Stomach smooth muscle (tissue), 2 donors: ENCODE data around the gene CFAP61.

Source experiments
- H3K27ac ChIP-seq: one replicate; pipeline ENCODE4 v1.7.0; 2013; ENCODE audit warnings: mild to moderate bottlenecking, low read length, inconsistent platforms
- H3K27me3 ChIP-seq, 2 donors: one replicate each; pipeline ENCODE4 v1.7.0; 2013; ENCODE audit warnings: low read length in 2 of 2; ENCODE audit not compliant: insufficient read depth in 2 of 2, control insufficient read depth in 1 of 2
- H3K36me3 ChIP-seq, 2 donors: one replicate each; pipeline ENCODE4 v1.7.0; 2013; ENCODE audit warnings: low read length in 2 of 2; ENCODE audit not compliant: control insufficient read depth in 2 of 2, insufficient read depth in 2 of 2
- H3K4me1 ChIP-seq: one replicate; pipeline ENCODE4 v1.7.0; 2013; ENCODE audit warnings: low read length; ENCODE audit not compliant: control insufficient read depth, insufficient read depth
- H3K4me3 ChIP-seq, 2 donors: one replicate each; pipeline ENCODE4 v1.7.0; 2013; ENCODE audit warnings: low read length in 2 of 2
- H3K9ac ChIP-seq, 2 donors: one replicate each; pipeline ENCODE4 v1.7.0; 2013; ENCODE audit warnings: low read length in 2 of 2, mild to moderate bottlenecking in 1 of 2
- H3K9me3 ChIP-seq, 2 donors: one replicate each; pipeline ENCODE4 v1.7.0; 2013; ENCODE audit warnings: low read length in 2 of 2; ENCODE audit not compliant: control insufficient read depth in 2 of 2
- donor health status: healthy.
- donor health status: Pancreatic carcinoma.

Gene CFAP61

GRCh38 chr20:20167698-20168097 is 115.4 kb downstream of the CFAP61 start:
- Histone ChIP-seq H3K9me3 (peaks cover 0 to 6% of the 10 kb centered on the region in 2 donors), H3K4me3 (no peak overlapping the region), H3K36me3 (no peaks in the 10 kb centered on the region), H3K27ac (no peak overlapping the region), H3K27me3 (no peaks in the 10 kb centered on the region), H3K4me1 (no peaks in the 10 kb centered on the region), H3K9ac (no peak overlapping the region)

GRCh38 chr20:20173254-20173653 is 120.9 kb downstream of the CFAP61 start:
- Histone ChIP-seq H3K9ac (no peak overlapping the region), H3K4me1 (no peaks in the 10 kb centered on the region), H3K27me3 (no peaks in the 10 kb centered on the region), H3K9me3 (peaks cover 0 to 6% of the 10 kb centered on the region in 2 donors), H3K4me3 (no peak overlapping the region), H3K27ac (no peak overlapping the region), H3K36me3 (no peaks in the 10 kb centered on the region)

DNA sequence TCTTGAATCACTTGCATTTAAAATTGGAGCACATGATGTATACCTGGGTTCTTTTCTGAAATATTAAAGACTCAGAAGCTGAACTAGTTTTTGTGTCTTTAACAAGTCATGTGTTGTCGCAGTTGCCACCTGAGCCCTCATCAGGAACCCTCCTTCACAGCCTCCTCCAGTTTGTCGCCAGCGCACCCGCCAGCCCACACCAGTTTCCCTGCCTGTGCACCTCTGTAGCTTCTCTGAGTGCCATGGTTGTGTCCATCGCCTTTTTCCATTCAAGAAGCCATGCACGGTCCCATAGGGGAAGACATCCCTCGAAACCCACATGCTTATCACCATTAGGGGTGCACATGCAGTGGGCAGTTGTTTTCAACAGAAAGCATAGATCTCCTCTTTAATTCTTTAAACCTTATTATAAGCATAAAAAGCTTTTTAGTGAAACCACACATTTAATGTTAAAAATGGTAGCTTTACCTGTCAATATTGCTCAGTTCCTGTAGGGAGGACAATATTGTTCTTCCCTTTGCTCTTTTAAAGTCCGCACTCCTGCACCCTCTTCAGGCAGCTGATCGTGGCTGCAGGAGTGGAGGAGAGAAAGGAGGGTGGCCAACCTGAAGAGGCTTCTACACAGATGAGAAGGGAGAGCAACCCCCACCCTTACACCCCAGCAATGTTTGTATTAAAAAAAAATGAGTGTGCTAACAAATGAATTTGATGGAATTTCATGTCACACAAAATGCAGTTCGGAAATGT is 121.9 kb downstream of the CFAP61 start:
- no peak overlapping the region for H3K27ac ChIP-seq
- no peaks in the 10 kb centered on the region for H3K36me3 ChIP-seq
- no peaks in the 10 kb centered on the region for H3K27me3 ChIP-seq
- H3K4me1 ChIP-seq = no peaks in the 10 kb centered on the region
- H3K9ac ChIP-seq = no peak overlapping the region
- H3K4me3 ChIP-seq = no peak overlapping the region
- peaks cover 0 to 6% of the 10 kb centered on the region in 2 donors for H3K9me3 ChIP-seq

- Histone ChIP-seq H3K4me3 (no peak overlapping the region), H3K27me3 (no peaks in the 10 kb centered on the region), H3K27ac (no peak overlapping the region), H3K4me1 (no peaks in the 10 kb centered on the region), H3K9me3 (peaks cover 4 to 8% of the 10 kb centered on the region in 2 donors), H3K9ac (no peak overlapping the region), H3K36me3 (no peaks in the 10 kb centered on the region)
Observed at GRCh38 chr20:20181322-20181721, 129.0 kb downstream of the CFAP61 start.

DNA sequence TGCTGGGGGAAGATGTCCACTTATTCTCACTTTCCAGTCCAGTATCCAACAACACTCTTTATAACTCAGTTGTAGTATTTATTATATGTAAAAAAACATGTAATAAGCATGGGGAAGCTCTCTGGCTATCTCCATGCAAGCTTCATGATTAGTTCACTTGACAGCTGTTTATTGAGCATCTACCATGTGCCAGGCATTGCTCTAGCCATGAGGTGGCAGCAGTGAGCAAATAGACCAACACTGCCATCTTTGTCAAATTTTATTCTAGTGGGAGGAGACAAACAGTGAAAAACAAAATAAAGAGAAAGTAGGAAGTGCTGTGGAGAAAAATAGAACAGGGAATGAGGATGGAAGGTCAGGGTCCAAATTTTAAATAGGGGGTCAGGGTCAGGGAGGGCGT is 131.8 kb downstream of the CFAP61 start:
- Histone ChIP-seq H3K36me3 (no peaks in the 10 kb centered on the region), H3K9me3 (peaks cover 4 to 8% of the 10 kb centered on the region in 2 donors), H3K4me3 (no peak overlapping the region), H3K9ac (no peak overlapping the region), H3K4me1 (no peaks in the 10 kb centered on the region), H3K27me3 (no peaks in the 10 kb centered on the region), H3K27ac (no peak overlapping the region)

GRCh38 chr20:20184706-20185105 is 132.4 kb downstream of the CFAP61 start:
- Histone ChIP-seq H3K4me1 (no peaks in the 10 kb centered on the region), H3K36me3 (no peaks in the 10 kb centered on the region), H3K27me3 (no peaks in the 10 kb centered on the region)

DNA sequence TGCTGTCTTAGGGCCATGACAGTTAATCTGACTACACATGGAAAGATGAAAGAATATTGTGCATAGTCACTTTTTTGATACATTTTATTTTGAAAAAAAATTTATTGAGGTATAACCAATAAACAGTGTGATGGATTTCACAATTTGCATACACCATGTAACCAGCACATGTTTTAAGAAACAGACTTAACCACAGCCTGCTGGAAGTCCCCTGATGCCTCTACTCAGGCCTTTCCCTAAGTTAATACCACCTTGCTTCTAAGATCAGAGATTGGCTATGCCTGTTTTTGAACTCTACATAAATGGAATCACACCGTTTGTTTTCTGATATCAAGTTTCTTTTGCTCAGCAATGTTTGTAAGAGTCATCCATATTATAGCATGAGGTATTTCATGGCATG is 136.3 kb downstream of the CFAP61 start:
- Histone ChIP-seq H3K27me3 (no peaks in the 10 kb centered on the region), H3K36me3 (no peaks in the 10 kb centered on the region), H3K4me1 (no peaks in the 10 kb centered on the region), H3K9ac (no peak overlapping the region), H3K4me3 (no peak overlapping the region), H3K9me3 (no peaks in the 10 kb centered on the region), H3K27ac (no peak overlapping the region)

More at GRCh38 chr20:20184706-20185105, 132.4 kb downstream of the CFAP61 start:
- H3K9ac ChIP-seq = no peak overlapping the region
- no peak overlapping the region for H3K4me3 ChIP-seq
- H3K9me3 ChIP-seq = peaks cover 0 to 4% of the 10 kb centered on the region in 2 donors
- H3K27ac ChIP-seq = no peak overlapping the region

DNA sequence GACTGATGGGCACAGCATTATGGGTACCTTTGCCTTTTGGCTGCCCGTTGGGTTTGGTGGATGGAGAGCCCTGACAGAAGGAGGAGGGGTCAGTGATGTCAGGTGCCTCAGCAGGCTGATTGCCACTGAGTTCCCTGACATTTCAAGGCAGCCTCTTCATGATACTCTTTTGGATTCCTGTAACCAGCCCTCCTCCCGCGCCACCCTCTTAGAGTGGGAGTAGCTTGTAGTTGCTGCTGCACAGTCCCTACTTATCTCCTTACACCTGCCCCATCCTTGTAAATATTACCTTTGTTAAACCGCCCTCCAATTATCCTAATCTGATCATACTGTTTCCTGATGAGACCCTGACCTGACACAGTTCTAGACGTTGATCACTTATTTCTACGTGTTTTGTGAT is 140.0 kb downstream of the CFAP61 start:
- Histone ChIP-seq H3K36me3 (no peaks in the 10 kb centered on the region), H3K4me1 (no peaks in the 10 kb centered on the region), H3K9me3 (no peaks in the 10 kb centered on the region), H3K9ac (no peak overlapping the region), H3K4me3 (no peak overlapping the region), H3K27ac (no peak overlapping the region), H3K27me3 (no peaks in the 10 kb centered on the region)

DNA sequence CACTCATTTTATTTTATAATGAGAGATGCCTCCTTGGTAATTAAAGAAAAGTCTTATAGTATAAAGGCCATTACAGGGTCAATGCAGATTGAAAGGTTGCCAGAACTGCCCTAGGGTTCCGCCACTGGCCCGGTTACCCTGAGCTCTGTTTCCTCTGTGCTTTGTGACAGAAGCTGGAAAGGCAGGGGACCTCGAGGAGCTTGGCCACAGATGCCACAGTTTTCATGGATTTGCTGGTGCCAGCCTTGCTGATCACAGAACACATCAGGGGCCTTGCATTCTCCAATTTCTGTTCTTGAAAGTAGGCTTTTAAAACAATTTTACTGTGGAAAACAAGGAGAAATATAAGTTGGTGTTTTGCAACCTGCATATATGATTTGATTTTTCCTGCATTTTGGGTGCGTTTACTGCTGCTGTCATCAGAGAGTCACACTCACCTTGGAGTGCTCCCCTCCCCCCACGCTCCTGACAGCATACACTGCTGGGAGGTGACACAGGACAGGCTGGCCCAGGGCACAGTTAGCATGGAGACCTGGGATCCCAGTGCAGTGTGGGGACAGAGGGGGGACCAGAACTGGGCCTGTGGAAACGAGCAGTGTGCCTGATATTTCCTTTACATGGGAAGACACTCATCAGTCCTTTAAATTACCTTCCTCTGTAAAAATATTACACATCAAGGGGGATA is 142.8 kb downstream of the CFAP61 start:
- Histone ChIP-seq H3K4me3 (no peak overlapping the region), H3K4me1 (no peaks in the 10 kb centered on the region), H3K9me3 (no peaks in the 10 kb centered on the region), H3K36me3 (no peaks in the 10 kb centered on the region), H3K27ac (no peak overlapping the region), H3K27me3 (peaks cover 3 to 4% of the 10 kb centered on the region in 2 donors), H3K9ac (no peak overlapping the region)

- Histone ChIP-seq H3K9me3 (no peaks in the 10 kb centered on the region), H3K4me1 (no peaks in the 10 kb centered on the region), H3K9ac (no peak overlapping the region), H3K4me3 (no peak overlapping the region), H3K27ac (no peak overlapping the region), H3K36me3 (no peaks in the 10 kb centered on the region), H3K27me3 (peaks cover 7 to 8% of the 10 kb centered on the region in 2 donors)
Observed at GRCh38 chr20:20196610-20197009, 144.3 kb downstream of the CFAP61 start.

DNA sequence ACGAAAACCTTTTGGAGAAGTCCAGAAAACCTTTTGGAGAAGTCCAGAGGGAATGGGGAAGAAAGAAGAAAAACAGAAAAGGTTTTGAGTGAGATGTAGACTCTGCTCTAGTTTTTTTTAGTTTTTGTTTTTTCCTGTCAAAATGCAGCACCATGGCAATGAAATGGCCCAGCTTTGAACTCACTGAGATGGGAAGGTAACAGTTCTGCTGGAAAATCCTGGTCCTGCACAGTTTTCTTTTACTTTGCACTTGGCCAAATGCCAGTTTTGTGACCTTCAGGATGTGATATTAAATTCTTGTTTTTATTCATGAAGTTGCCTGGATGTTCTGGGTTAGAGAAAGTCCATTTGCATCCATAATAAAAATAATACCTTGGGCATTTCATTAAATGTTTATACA is 145.7 kb downstream of the CFAP61 start:
- Histone ChIP-seq H3K36me3 (no peaks in the 10 kb centered on the region), H3K4me1 (no peaks in the 10 kb centered on the region), H3K4me3 (no peak overlapping the region), H3K27ac (no peak overlapping the region), H3K9me3 (no peaks in the 10 kb centered on the region), H3K9ac (no peak overlapping the region), H3K27me3 (peaks cover 7 to 8% of the 10 kb centered on the region in 2 donors)
